K562 (cell line): Measurements from ENCODE around the gene SLCO2B1. TPM values are rescaled to one million over a fixed set of nuclear protein-coding genes. Genes with fewer than 3 reads are reported as not detected.

Experiments used
- ATAC-seq: fragments of 200-7000 bp; cut with Tn5 transposase; 3 replicates; pipeline ENCODE4 v1.9.1; 2020; ENCODE audit warnings: moderate library complexity
- BruUV-seq: library from RNA; stranded (reverse); fragments of 400-500 nt; replicated peaks from 2 replicates; lab custom pipeline; 2021; lab: Mats Ljungman, UMichigan
- CTCF ChIA-PET: fragments of 300-600 bp; formaldehyde crosslinking; extraction: SDS; loops from one replicate; lab custom pipeline; 2021; ENCODE audit warnings: low intra/inter-chr PET ratio; lab: Yijun Ruan, JAX
- POLR2A ChIA-PET: fragments of 300-600, 350-650 bp; sonication (Branson Sonifier 250); formaldehyde crosslinking; extraction: SDS; loops from one replicate; lab custom pipeline; 2021; ENCODE audit warnings: antibody characterized with exemption, inconsistent platforms; lab: Yijun Ruan, JAX
- DNase-seq, 4 experiments: peaks; one replicate each; pipeline versions ENCODE4 v3.0.0 to v3.0.0-alpha.2; 2011 to 2018; ENCODE audit warnings: low spot score in 3 of 4, mixed read lengths in 3 of 4; ENCODE audit errors: extremely low read depth in 1 of 4
- FAIRE-seq: peaks from 2 replicates; lab custom pipeline; 2011; peaks lifted over from hg19 to GRCh38; lab: Jason Lieb, UNC
- H2AFZ ChIP-seq: 2 replicates; pipeline ENCODE4 v1.6.0; 2011; ENCODE audit warnings: low read depth, low read length, control low read depth, inconsistent platforms
- H3K27ac ChIP-seq: fragments of 200-600 bp; 3 replicates; pipeline ENCODE4 v1.8.0; 2011; ENCODE audit warnings: low read depth, mild to moderate bottlenecking, control low read depth, inconsistent platforms, low read length, moderate library complexity, mixed read lengths; ENCODE audit errors: extremely low read depth
- H3K27me3 ChIP-seq, 2 experiments: fragments of 300-600 bp in 1 of 2; 2 replicates in 1 of 2; 3 replicates in 1 of 2; pipeline versions ENCODE4 v1.6.0 to v1.8.0; 2011; ENCODE audit warnings: inconsistent platforms in 2 of 2, low read length in 2 of 2, mild to moderate bottlenecking in 1 of 2, mixed read lengths in 1 of 2, moderate library complexity in 1 of 2; ENCODE audit not compliant: control insufficient read depth in 2 of 2, insufficient read depth in 2 of 2
- H3K36me3 ChIP-seq: fragments of 300-600 bp; 3 replicates; pipeline ENCODE4 v1.8.0; 2011; ENCODE audit warnings: mild to moderate bottlenecking, low read length, inconsistent platforms; ENCODE audit not compliant: control insufficient read depth, insufficient read depth
- H3K4me1 ChIP-seq, 2 experiments: fragments of 200-600 bp in 1 of 2; replicated peaks in 1 of 2; 2 replicates in 1 of 2; 3 replicates in 1 of 2; pipeline versions ENCODE4 v1.5.1 to v1.8.0; 2011; ENCODE audit warnings: inconsistent platforms in 2 of 2, low read length in 2 of 2, mild to moderate bottlenecking in 1 of 2, mixed read lengths in 1 of 2, moderate library complexity in 1 of 2; ENCODE audit not compliant: control insufficient read depth in 2 of 2, insufficient read depth in 2 of 2
- H3K4me2 ChIP-seq: 2 replicates; pipeline ENCODE4 v1.6.1; 2011; ENCODE audit warnings: low read length, control low read depth, inconsistent platforms, mixed read lengths; ENCODE audit not compliant: insufficient read depth
- H3K4me3 ChIP-seq: fragments of 200-600 bp; sonication (generic), shearing (Covaris generic); 2 replicates; pipeline ENCODE4 v1.5.1; 2016; ENCODE audit warnings: control low read depth, inconsistent platforms
- H3K79me2 ChIP-seq: fragments of 200-600 bp; 3 replicates; pipeline ENCODE4 v1.8.0; 2011; ENCODE audit warnings: low read length, inconsistent platforms; ENCODE audit not compliant: control insufficient read depth, insufficient read depth
- H3K9ac ChIP-seq, 2 experiments: 2 replicates each; pipeline versions ENCODE4 v1.6.0 to v1.6.1; 2011; ENCODE audit warnings: low read depth in 2 of 2, low read length in 2 of 2, control low read depth in 1 of 2, inconsistent platforms in 1 of 2, mild to moderate bottlenecking in 1 of 2, mixed read lengths in 1 of 2; ENCODE audit not compliant: insufficient read depth in 1 of 2
- H3K9me1 ChIP-seq: one replicate; pipeline ENCODE4 v1.6.0; 2011; ENCODE audit warnings: inconsistent platforms, mild to moderate bottlenecking, low read length, moderate library complexity; ENCODE audit not compliant: control insufficient read depth, insufficient read depth
- H3K9me3 ChIP-seq: replicated peaks from 2 replicates; pipeline ENCODE4 v1.5.1; 2011; ENCODE audit warnings: low read depth, low read length, inconsistent platforms; ENCODE audit not compliant: control insufficient read depth, insufficient read depth
- H4K20me1 ChIP-seq: replicated peaks from 2 replicates; pipeline ENCODE4 v1.6.1; 2011; ENCODE audit warnings: low read length, inconsistent platforms, mixed read lengths; ENCODE audit not compliant: control insufficient read depth, insufficient read depth
- MITF ChIP-seq: IDR thresholded peaks from 2 replicates; pipeline ENCODE4 v1.6.1; 2014; ENCODE audit warnings: antibody characterized with exemption
- SP2 ChIP-seq: IDR thresholded peaks from 2 replicates; pipeline ENCODE4 v1.6.1; 2011; ENCODE audit warnings: mild to moderate bottlenecking, low read depth, low read length, moderate library complexity; ENCODE audit not compliant: poor library complexity, severe bottlenecking; ENCODE audit errors: extremely low read depth
- SRSF9 ChIP-seq: fragments of 200-400 bp; formaldehyde crosslinking; IDR thresholded peaks from 2 replicates; pipeline ENCODE4 v1.6.1; 2017; ENCODE audit warnings: low read depth, low read length, borderline replicate concordance
- STAT5B ChIP-seq: fragments of 250-450 bp; sonication (Bioruptor Pico); IDR thresholded peaks from 2 replicates; pipeline ENCODE4 v1.8.0; 2021; ENCODE audit warnings: mild to moderate bottlenecking, inconsistent platforms
- ZNF695 ChIP-seq: fragments of 450-650 bp; formaldehyde crosslinking; IDR thresholded peaks from 2 replicates; pipeline ENCODE4 v1.4.0; 2020; ENCODE audit warnings: mild to moderate bottlenecking, moderate library complexity
- WGBS: fragments of 100-300 bp; shearing (Covaris generic); methylation state at CpG from one replicate; pipeline ENCODE4 v1.1.6; 2016; ENCODE audit warnings: low coverage, mixed read lengths; ENCODE audit not compliant: insufficient coverage; ENCODE audit errors: missing lambda C conversion rate; 5-methylcytosine and 5-hydroxymethylcytosine counted together
- in situ Hi-C: fragments of 300-500 bp; cut with MboI; formaldehyde crosslinking; loops from 4 replicates; pipeline ENCODE4 v1.15.0; 2018; ENCODE audit warnings: inconsistent platforms, mixed read lengths
- intact Hi-C: fragments of 100-400 bp; cut with micrococcal nuclease; formaldehyde crosslinking; loops from 2 replicates; pipeline ENCODE4 v1.14.2; 2022
- polyA plus RNA-seq, 8 experiments: library from polyadenylated mRNA; depleted of rRNA in 4 of 8; stranded (reverse) in 5 of 8; unstranded in 3 of 8; fragments of >200 nt; fragmentation: Nextera tagmentation in 2 of 8; fragmentation: Illumina TruSeq in 1 of 8; extraction: Ambion mirVana in 2 of 8; extraction: Trizol in 1 of 8; gene quantifications; 2 replicates each; pipeline versions ENCODE4 v1.2.1 to v1.2.3, GENCODE V29; 2011 to 2014; ENCODE audit warnings: inconsistent platforms in 1 of 8, missing spikeins in 1 of 8
- total RNA-seq, 7 experiments: library from RNA; depleted of rRNA in 6 of 7; stranded (reverse); fragments of >200 nt in 6 of 7; fragmentation: Illumina TruSeq in 2 of 7; extraction: Trizol in 2 of 7; gene quantifications; 2 replicates each; pipeline versions ENCODE4 v1.2.1 to v1.2.3, GENCODE V29; 2011 to 2021; ENCODE audit warnings: low replicate concordance in 1 of 7
- TF ChIP-seq, protein P1 (sequence below): fragments of 200-600 bp; sonication (generic); IDR thresholded peaks from one replicate; pipeline ENCODE4 v1.6.1; 2012; ENCODE audit warnings: mild to moderate bottlenecking, low read depth, low read length, inconsistent platforms
- TF ChIP-seq, protein P2 (sequence below): fragments of 250-450 bp; sonication (Bioruptor Pico); IDR thresholded peaks from 2 replicates; pipeline ENCODE4 v1.4.0; 2020

Gene SLCO2B1
- total and polyA plus RNA-seq, 9 of the 15 experiments (the other 6 are each of a cell fraction or from before 2014, with no cell fraction given), result 0.70 to 14.7 (median 7.6) TPM

DNA sequence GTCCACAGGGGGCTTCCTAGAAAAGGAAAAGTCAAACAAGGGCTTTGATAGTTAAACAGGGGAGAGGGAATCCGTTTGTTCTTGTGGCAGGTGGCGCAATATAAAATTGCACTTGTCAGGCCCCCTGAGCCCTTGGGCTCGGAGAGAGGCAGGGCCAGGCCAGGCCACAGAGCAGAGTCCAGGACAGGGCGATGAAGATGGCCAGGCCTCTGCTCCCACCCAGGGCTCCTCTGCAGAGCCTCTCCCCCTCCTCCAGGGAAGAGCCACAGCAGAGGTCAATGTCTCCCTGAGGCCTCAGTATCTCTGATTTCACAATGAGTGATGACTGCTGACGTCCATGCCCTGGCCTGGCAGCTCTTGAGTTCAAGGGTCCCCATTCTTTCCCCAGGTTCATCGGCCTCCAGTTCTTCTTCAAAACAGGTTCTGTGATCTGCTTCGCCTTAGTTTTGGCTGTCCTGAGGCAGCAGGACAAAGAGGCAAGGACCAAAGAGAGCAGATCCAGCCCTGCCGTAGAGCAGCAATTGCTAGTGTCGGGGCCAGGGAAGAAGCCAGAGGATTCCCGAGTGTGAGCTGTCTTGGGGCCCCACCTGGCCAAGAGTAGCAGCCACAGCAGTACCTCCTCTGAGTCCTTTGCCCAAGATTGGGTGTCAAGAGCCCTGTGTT is 53.2 kb downstream of the SLCO2B1 start:
- no peaks in the 10 kb centered on the region for H3K79me2 ChIP-seq
- WGBS, result 47% methylated on average over 9 of the region's 10 CpGs
- no peak overlapping the region for H3K9ac ChIP-seq
- no peaks in the 10 kb centered on the region; a peak in 1 of 5 replicates for H3K27me3 ChIP-seq
- POLR2A ChIA-PET, result interaction anchor here (0.9 to 1.6 kb wide), 5 partner anchors 9 to 173 kb away, joined by 3 to 5 read pairs (median 3); no protein-coding TSS in a partner anchor
- no peak overlapping the region for H3K4me3 ChIP-seq
- H4K20me1 ChIP-seq, result peaks cover 18% of the 10 kb centered on the region; the same call in 1 of the 2 replicates
- no peaks in the 10 kb centered on the region for H3K9me1 ChIP-seq
- no TSS peak for BruUV-seq
- no peak for FAIRE-seq
- no peak for DNase-seq
- CTCF ChIA-PET, result interaction anchor here (0.8 to 3.4 kb wide), 5 partner anchors 38 to 275 kb away, joined by 3 to 29 read pairs (median 3); no protein-coding TSS in a partner anchor
- in situ Hi-C loops, result loop anchor here (5.0 to 10.0 kb wide), 2 partner anchors 59 to 177 kb away; no protein-coding TSS in a partner anchor
- intact Hi-C loops, result no loop called here
- H3K9me3 ChIP-seq, result no peaks in the 10 kb centered on the region
- H3K27ac ChIP-seq, result no peak overlapping the region
- no peak overlapping the region for H2AFZ ChIP-seq
- no peaks in the 10 kb centered on the region for H3K36me3 ChIP-seq
- H3K4me1 ChIP-seq, result peaks cover 4 to 10% of the 10 kb centered on the region in 2 experiments
- no peak for ATAC-seq
- H3K4me2 ChIP-seq, result no peak overlapping the region
- TF ChIP-seq MITF (no peak), ZNF695 (CRISPR knock-in tag) (no peak), SRSF9 (no peak), STAT5B (no peak), SP2 (no peak)
- TF ChIP-seq, protein P1, sequence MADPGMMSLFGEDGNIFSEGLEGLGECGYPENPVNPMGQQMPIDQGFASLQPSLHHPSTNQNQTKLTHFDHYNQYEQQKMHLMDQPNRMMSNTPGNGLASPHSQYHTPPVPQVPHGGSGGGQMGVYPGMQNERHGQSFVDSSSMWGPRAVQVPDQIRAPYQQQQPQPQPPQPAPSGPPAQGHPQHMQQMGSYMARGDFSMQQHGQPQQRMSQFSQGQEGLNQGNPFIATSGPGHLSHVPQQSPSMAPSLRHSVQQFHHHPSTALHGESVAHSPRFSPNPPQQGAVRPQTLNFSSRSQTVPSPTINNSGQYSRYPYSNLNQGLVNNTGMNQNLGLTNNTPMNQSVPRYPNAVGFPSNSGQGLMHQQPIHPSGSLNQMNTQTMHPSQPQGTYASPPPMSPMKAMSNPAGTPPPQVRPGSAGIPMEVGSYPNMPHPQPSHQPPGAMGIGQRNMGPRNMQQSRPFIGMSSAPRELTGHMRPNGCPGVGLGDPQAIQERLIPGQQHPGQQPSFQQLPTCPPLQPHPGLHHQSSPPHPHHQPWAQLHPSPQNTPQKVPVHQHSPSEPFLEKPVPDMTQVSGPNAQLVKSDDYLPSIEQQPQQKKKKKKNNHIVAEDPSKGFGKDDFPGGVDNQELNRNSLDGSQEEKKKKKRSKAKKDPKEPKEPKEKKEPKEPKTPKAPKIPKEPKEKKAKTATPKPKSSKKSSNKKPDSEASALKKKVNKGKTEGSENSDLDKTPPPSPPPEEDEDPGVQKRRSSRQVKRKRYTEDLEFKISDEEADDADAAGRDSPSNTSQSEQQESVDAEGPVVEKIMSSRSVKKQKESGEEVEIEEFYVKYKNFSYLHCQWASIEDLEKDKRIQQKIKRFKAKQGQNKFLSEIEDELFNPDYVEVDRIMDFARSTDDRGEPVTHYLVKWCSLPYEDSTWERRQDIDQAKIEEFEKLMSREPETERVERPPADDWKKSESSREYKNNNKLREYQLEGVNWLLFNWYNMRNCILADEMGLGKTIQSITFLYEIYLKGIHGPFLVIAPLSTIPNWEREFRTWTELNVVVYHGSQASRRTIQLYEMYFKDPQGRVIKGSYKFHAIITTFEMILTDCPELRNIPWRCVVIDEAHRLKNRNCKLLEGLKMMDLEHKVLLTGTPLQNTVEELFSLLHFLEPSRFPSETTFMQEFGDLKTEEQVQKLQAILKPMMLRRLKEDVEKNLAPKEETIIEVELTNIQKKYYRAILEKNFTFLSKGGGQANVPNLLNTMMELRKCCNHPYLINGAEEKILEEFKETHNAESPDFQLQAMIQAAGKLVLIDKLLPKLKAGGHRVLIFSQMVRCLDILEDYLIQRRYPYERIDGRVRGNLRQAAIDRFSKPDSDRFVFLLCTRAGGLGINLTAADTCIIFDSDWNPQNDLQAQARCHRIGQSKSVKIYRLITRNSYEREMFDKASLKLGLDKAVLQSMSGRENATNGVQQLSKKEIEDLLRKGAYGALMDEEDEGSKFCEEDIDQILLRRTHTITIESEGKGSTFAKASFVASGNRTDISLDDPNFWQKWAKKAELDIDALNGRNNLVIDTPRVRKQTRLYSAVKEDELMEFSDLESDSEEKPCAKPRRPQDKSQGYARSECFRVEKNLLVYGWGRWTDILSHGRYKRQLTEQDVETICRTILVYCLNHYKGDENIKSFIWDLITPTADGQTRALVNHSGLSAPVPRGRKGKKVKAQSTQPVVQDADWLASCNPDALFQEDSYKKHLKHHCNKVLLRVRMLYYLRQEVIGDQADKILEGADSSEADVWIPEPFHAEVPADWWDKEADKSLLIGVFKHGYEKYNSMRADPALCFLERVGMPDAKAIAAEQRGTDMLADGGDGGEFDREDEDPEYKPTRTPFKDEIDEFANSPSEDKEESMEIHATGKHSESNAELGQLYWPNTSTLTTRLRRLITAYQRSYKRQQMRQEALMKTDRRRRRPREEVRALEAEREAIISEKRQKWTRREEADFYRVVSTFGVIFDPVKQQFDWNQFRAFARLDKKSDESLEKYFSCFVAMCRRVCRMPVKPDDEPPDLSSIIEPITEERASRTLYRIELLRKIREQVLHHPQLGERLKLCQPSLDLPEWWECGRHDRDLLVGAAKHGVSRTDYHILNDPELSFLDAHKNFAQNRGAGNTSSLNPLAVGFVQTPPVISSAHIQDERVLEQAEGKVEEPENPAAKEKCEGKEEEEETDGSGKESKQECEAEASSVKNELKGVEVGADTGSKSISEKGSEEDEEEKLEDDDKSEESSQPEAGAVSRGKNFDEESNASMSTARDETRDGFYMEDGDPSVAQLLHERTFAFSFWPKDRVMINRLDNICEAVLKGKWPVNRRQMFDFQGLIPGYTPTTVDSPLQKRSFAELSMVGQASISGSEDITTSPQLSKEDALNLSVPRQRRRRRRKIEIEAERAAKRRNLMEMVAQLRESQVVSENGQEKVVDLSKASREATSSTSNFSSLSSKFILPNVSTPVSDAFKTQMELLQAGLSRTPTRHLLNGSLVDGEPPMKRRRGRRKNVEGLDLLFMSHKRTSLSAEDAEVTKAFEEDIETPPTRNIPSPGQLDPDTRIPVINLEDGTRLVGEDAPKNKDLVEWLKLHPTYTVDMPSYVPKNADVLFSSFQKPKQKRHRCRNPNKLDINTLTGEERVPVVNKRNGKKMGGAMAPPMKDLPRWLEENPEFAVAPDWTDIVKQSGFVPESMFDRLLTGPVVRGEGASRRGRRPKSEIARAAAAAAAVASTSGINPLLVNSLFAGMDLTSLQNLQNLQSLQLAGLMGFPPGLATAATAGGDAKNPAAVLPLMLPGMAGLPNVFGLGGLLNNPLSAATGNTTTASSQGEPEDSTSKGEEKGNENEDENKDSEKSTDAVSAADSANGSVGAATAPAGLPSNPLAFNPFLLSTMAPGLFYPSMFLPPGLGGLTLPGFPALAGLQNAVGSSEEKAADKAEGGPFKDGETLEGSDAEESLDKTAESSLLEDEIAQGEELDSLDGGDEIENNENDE, result no peak
- TF ChIP-seq, protein P2, sequence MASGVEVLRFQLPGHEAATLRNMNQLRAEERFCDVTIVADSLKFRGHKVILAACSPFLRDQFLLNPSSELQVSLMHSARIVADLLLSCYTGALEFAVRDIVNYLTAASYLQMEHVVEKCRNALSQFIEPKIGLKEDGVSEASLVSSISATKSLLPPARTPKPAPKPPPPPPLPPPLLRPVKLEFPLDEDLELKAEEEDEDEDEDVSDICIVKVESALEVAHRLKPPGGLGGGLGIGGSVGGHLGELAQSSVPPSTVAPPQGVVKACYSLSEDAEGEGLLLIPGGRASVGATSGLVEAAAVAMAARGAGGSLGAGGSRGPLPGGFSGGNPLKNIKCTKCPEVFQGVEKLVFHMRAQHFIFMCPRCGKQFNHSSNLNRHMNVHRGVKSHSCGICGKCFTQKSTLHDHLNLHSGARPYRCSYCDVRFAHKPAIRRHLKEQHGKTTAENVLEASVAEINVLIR (CRISPR knock-in tag), result no peak
